ENCODE data around the gene PTPRA.
"Not testable (repeated sequence)": the region's sequence is repeated elsewhere in the genome, so short reads cannot be mapped to it uniquely, and the experiment has no call there.

PTPRA gene

DNA sequence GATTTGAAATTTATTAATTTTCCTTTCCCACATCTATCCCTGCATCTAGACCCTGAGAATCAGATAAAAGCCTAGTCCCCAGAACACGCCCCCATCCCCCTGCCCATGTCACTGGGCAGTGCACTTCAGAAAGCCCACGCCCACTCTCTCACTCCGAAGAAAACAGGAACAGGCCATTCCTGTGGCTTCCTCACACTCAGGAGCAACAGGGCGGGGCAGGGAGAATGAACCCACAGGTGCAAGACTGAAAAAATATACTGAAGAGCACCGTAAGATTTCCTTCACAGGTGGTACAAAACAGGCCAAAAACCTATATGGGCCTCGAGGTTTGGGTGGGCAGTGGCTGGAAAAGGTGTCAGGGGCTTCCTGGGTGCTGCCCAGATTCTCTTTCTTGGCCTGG, 201.5 kb downstream of the PTPRA start:
- TF ChIP-seq YY1 (IDR thresholded peaks at IDR 0.05; ENCODE audit: insufficient read depth, insufficient read length) (no peak), ZNF274 (IDR thresholded peaks at IDR 0.05; ENCODE audit: low read depth, low read length) (no peak), SUZ12 (IDR thresholded peaks at IDR 0.05; ENCODE audit: extremely low read depth, insufficient read depth, insufficient read length) (no peak)
- DNase-seq (ENCODE audit: low read depth, low spot score) = no peak
- no peak overlapping the region for H3K9ac ChIP-seq (ENCODE audit: insufficient read length, low read depth)
- no peak overlapping the region for H3K4me3 ChIP-seq (ENCODE audit: insufficient read length, low read depth)
- H3K4me1 ChIP-seq (ENCODE audit: insufficient read depth, insufficient read length) = no peaks in the 10 kb centered on the region
- peaks cover 24% of the 10 kb centered on the region for H3K27me3 ChIP-seq (ENCODE audit: insufficient read depth, insufficient read length)
- no peaks in the 10 kb centered on the region for H3K36me3 ChIP-seq (ENCODE audit: insufficient read depth, insufficient read length, low read length)
- peaks cover 5% of the 10 kb centered on the region; the same call in 1 of the 2 replicates for H3K9me3 ChIP-seq (ENCODE audit: insufficient read depth, low read length)

DNA sequence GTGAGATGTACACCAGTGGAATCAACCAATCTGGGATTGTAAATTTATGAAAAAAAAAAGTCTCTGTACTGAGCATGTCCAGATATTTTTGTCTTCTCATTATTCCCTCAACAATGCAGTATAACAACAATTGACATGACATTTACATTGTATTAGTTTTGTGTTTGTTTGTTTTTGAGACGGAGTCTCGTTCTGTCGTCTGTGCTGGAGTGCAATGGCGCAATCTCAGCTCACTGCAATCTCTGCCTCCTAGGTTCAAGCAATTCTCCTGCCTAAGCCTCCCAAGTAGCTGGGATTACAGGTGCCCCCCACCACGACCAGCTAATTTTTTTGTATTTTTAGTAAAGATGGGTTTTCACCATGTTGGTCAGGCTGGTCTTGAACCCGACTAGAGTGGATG, 202.0 kb downstream of the PTPRA start:
- not testable (repeated sequence) for DNase-seq (ENCODE audit: low read depth, low spot score); H3K9ac ChIP-seq (ENCODE audit: insufficient read length, low read depth); H3K4me1 ChIP-seq (ENCODE audit: insufficient read depth, insufficient read length); H3K4me3 ChIP-seq (ENCODE audit: insufficient read length, low read depth); H3K9me3 ChIP-seq (ENCODE audit: insufficient read depth, low read length); H3K36me3 ChIP-seq (ENCODE audit: insufficient read depth, insufficient read length, low read length)
- peaks cover 24% of the 10 kb centered on the region for H3K27me3 ChIP-seq (ENCODE audit: insufficient read depth, insufficient read length)

DNA sequence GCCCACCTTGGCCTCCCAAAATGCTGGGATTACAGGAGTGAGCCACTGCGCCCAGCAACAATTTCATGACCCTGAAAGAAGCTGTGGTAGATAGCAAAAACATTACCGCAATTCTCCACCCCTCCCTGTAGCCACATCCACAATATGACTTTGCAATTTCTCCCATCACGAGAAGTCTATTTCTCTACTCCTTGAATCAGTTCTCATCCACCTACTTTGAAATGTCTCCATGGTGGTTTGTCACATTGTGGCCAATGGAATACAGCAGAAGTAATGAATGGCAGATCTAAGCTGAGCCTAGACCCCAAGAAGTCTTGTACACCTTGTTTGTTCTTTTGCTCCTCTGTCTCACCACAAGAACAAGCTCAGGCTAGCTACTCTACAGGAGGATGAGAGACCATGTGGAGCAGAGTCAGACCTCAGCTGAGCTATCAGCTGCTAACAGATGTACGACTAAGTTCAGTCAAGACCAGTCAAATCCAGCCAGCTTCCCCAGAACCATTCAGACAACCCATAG, 204.4 kb downstream of the PTPRA start:
- no peak for DNase-seq (ENCODE audit: low read depth, low spot score)
- Histone ChIP-seq H3K4me3 (ENCODE audit: insufficient read length, low read depth) (no peak overlapping the region), H3K9ac (ENCODE audit: insufficient read length, low read depth) (no peak overlapping the region), H3K27me3 (ENCODE audit: insufficient read depth, insufficient read length) (peaks cover 28% of the 10 kb centered on the region), H3K4me1 (ENCODE audit: insufficient read depth, insufficient read length) (no peaks in the 10 kb centered on the region), H3K9me3 (ENCODE audit: insufficient read depth, low read length) (peaks cover 5% of the 10 kb centered on the region; the same call in 1 of the 2 replicates), H3K36me3 (ENCODE audit: insufficient read depth, insufficient read length, low read length) (no peaks in the 10 kb centered on the region)
- TF ChIP-seq SUZ12 (IDR thresholded peaks at IDR 0.05; ENCODE audit: extremely low read depth, insufficient read depth, insufficient read length) (no peak), ZNF274 (IDR thresholded peaks at IDR 0.05; ENCODE audit: low read depth, low read length) (no peak), YY1 (IDR thresholded peaks at IDR 0.05; ENCODE audit: insufficient read depth, insufficient read length) (no peak)

DNA sequence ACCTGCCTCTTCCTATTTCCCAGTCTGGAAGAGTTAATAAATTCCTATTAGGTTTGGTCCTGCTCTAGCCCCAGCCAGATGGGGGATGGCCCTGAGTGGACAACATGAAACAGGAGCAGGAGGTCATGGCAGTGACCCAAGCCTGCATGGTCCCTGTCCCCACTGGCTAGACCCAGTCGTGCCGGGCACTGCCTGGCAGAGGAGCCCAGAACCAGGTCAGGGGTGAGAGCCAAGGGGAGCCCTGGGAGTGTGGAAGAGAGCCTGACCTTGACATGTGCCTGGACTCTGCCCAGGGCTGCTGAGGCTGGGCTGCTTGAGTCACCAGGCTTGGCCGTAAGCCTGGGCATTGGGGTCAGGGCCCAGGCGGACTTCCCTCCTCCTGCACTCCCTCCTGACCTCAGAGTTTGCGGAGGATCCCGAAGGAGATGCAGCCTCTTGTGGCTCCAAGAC, 207.7 kb downstream of the PTPRA start:
- Histone ChIP-seq H3K36me3 (ENCODE audit: insufficient read depth, insufficient read length, low read length) (no peaks in the 10 kb centered on the region), H3K4me1 (ENCODE audit: insufficient read depth, insufficient read length) (no peaks in the 10 kb centered on the region), H3K4me3 (ENCODE audit: insufficient read length, low read depth) (no peak overlapping the region), H3K9ac (ENCODE audit: insufficient read length, low read depth) (no peak overlapping the region), H3K9me3 (ENCODE audit: insufficient read depth, low read length) (no peaks in the 10 kb centered on the region), H3K27me3 (ENCODE audit: insufficient read depth, insufficient read length) (peaks cover 45% of the 10 kb centered on the region)
- DNase-seq (ENCODE audit: low read depth, low spot score) = no peak
- TF ChIP-seq ZNF274 (IDR thresholded peaks at IDR 0.05; ENCODE audit: low read depth, low read length) (no peak), YY1 (IDR thresholded peaks at IDR 0.05; ENCODE audit: insufficient read depth, insufficient read length) (no peak), SUZ12 (IDR thresholded peaks at IDR 0.05; ENCODE audit: extremely low read depth, insufficient read depth, insufficient read length) (no peak)

DNA sequence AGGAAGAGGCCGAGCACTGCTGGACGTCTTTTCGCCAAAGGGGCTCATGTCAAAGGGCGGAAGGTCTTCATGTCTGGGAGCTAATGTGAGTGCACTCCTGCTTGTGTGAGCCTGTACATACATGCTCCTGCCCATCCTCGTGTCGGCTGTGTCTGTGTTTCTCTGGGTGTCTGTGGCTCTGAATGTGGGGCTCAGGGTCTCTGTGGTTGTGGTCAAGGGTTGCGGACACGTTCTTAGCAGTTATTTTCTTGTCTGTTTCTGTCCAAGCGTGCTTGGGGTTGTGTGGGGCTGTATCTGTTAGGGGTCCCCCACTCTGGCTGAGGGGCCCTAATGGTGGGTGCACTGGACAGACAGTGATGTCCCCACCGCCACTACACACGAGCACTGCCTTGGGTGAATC, 208.4 kb downstream of the PTPRA start:
- no peak overlapping the region for H3K9ac ChIP-seq (ENCODE audit: insufficient read length, low read depth)
- no peaks in the 10 kb centered on the region for H3K36me3 ChIP-seq (ENCODE audit: insufficient read depth, insufficient read length, low read length)
- H3K27me3 ChIP-seq (ENCODE audit: insufficient read depth, insufficient read length) = peaks cover 45% of the 10 kb centered on the region
- H3K4me3 ChIP-seq (ENCODE audit: insufficient read length, low read depth) = no peak overlapping the region
- H3K9me3 ChIP-seq (ENCODE audit: insufficient read depth, low read length) = no peaks in the 10 kb centered on the region
- no peaks in the 10 kb centered on the region for H3K4me1 ChIP-seq (ENCODE audit: insufficient read depth, insufficient read length)
- no peak for TF ChIP-seq ZNF274 (IDR thresholded peaks at IDR 0.05; ENCODE audit: low read depth, low read length)
- no peak for TF ChIP-seq SUZ12 (IDR thresholded peaks at IDR 0.05; ENCODE audit: extremely low read depth, insufficient read depth, insufficient read length)
- no peak for TF ChIP-seq YY1 (IDR thresholded peaks at IDR 0.05; ENCODE audit: insufficient read depth, insufficient read length)
- DNase-seq (ENCODE audit: low read depth, low spot score) = no peak

DNA sequence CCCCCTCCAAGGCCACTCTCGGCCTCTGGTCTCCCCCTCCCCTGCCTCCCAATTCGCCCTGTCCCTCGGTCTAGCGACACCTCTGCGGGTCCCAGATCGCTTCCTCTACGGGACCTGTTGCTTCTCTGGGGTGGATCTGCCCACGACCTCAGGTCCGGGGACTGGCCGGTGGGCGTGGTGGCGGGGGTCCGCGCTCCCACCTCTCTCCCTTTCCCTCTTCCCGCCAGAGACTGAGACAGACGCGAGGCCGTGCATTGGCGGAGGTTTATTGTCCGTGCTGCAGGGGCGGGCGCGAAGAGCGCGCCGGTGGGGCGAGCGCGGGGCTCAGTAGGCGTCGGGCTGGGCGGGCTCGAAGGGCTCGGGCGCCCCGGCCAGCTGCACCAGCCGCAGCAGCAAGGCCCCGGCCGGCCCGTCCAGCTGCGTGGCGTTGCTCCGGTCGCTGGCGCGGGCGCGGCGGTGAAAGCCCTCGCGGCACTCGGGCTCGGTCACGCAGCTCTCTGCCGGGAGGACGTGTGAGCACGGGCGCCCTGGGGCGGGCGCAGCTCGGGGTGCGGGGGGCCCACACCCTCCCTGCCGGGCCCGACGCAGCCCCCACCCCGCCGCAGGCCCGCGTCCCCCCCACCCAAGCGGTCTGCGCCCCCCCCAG, 209.1 kb downstream of the PTPRA start:
- Histone ChIP-seq H3K9me3 (ENCODE audit: insufficient read depth, low read length) (no peaks in the 10 kb centered on the region), H3K4me3 (ENCODE audit: insufficient read length, low read depth) (peak overlapping the region; percentile 30), H3K4me1 (ENCODE audit: insufficient read depth, insufficient read length) (no peaks in the 10 kb centered on the region), H3K36me3 (ENCODE audit: insufficient read depth, insufficient read length, low read length) (no peaks in the 10 kb centered on the region), H3K9ac (ENCODE audit: insufficient read length, low read depth) (peak overlapping the region; percentile 50), H3K27me3 (ENCODE audit: insufficient read depth, insufficient read length) (peaks cover 45% of the 10 kb centered on the region)
- no peak for DNase-seq (ENCODE audit: low read depth, low spot score)
- no peak for TF ChIP-seq YY1 (IDR thresholded peaks at IDR 0.05; ENCODE audit: insufficient read depth, insufficient read length)
- no peak for TF ChIP-seq SUZ12 (IDR thresholded peaks at IDR 0.05; ENCODE audit: extremely low read depth, insufficient read depth, insufficient read length)
- TF ChIP-seq ZNF274 (IDR thresholded peaks at IDR 0.05; ENCODE audit: low read depth, low read length) = no peak

DNA sequence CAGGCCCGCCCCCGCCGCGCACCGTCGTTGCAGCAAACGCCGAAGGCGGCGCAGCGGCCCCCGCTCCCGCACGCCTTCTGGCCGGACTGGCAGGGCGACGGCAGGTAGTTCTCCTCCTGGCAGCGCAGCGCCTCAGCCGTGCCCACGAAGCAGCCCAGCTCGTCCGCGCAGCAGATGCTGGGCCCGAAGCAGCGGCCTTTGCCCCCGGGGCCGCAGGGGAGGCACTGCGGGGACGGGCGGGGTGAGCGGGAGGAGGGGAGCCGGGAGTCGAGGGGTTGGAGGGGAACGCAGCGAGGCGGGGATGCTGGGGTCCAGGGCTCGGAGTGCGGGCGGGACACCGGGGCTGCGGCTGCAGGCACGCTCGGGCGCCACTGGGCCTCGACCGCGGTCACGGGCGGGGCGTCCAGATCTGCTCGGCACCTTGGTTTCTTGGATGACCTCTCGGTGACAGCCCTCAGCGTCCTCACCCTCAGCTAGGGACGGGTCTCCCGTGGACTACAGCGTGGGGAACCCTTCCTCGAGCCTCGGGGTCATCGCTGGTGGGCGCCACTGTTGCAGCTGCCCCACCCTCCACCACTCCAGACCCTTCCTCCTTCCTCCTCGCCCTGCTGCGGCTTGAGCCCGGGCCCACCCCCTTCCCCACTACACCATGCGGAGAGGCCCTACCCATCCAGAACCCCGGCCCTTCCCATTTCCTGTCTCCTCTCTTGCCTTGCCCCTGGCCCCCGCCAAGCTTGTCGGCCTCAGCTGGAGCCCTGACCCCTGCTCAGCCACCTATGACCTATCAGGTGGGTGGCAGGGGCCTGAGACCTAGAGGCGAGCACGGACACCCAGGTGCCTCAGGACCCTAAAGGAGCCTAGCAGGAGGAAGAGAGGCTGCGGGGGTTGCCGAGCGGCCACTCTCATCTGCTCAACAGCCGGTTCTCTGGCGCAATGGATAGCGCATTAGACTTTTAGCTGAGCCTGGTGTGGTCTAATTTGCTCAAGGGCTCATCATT, 210.0 kb downstream of the PTPRA start:
- Histone ChIP-seq H3K4me1 (ENCODE audit: insufficient read depth, insufficient read length) (no peaks in the 10 kb centered on the region), H3K27me3 (ENCODE audit: insufficient read depth, insufficient read length) (peaks cover 45% of the 10 kb centered on the region), H3K9me3 (ENCODE audit: insufficient read depth, low read length) (no peaks in the 10 kb centered on the region), H3K9ac (ENCODE audit: insufficient read length, low read depth) (no peak overlapping the region), H3K36me3 (ENCODE audit: insufficient read depth, insufficient read length, low read length) (no peaks in the 10 kb centered on the region), H3K4me3 (ENCODE audit: insufficient read length, low read depth) (no peak overlapping the region)
- no peak for DNase-seq (ENCODE audit: low read depth, low spot score)
- TF ChIP-seq SUZ12 (IDR thresholded peaks at IDR 0.05; ENCODE audit: extremely low read depth, insufficient read depth, insufficient read length) = no peak
- no peak for TF ChIP-seq ZNF274 (IDR thresholded peaks at IDR 0.05; ENCODE audit: low read depth, low read length)
- no peak for TF ChIP-seq YY1 (IDR thresholded peaks at IDR 0.05; ENCODE audit: insufficient read depth, insufficient read length)

Data from NT2/D1 (cell line).